ENCODE data around the gene AHNAK2. TPM values are rescaled to one million over a fixed set of nuclear protein-coding genes. Genes with fewer than 3 reads are reported as not detected.

The AHNAK2 gene
- 10.6 and 10.9 TPM in 2 replicates for total RNA-seq

GRCh38 chr14:104977681-104978653 lies at the start of gene AHNAK2:
TSS of gene AHNAK2 (minus strand) at chr14:104978374. CDS start at chr14:104978237, 137 bp downstream.

GRCh38 chr14:105020815-105021655 lies 42.9 kb upstream of the AHNAK2 start, which contains the start of gene CDCA4:
TSS of gene CDCA4 (minus strand) at chr14:105021083. CDS start at chr14:105011929, 9,154 bp downstream.

GRCh38 chr14:104985675-104986486 lies 7.7 kb upstream of the AHNAK2 start, which contains the start of gene CLBA1:
TSS of gene CLBA1 (plus strand) at chr14:104985788. CDS start at chr14:104986432, 644 bp downstream.

DNA sequence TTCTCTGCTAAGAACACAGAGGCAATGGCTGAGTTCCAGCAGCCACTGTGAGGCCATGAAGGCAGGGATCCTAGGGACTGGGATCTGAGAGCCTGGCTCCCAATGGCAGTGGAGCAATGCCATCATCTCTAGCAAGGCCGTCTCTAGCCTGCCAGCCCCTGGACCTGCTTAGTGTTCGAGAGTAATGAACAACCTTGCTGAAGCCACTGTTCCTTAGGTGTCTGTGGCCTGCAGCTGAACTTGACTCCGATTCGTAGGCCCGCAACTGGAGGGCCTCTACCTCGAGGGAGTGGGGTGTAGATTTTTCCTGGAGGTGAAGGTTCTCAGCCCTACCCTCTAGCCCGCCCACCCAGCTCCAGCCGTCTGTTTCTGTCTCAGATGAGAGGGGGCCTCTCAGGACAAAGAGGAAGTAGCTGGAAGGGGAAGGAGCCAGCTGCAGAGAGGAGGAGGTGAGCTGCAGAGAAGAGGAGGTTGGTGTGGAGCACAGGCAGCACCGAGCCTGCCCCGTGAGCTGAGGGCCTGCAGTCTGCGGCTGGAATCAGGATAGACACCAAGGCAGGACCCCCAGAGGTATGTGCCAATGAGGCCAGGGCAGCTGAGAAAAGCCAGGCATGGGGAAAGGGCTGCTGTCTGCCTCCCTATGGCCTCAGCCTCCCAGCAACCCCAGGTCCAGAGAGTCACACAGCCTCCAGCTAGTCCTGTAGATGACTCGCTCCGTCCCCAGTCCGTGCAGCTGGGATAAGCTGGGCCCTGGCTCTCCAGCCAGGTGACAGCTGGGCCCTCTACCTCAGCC lies 53.6 kb downstream of the AHNAK2 start, which contains the start of gene PLD4:
Gene PLD4, plus strand, starts transcription at position 459 of the 793 bp plus-strand sequence. CDS start 2,262 bp downstream, outside the sequence.

Other genes with a start within 250 kb of the AHNAK2 start
- 262 and 277 TPM in 2 replicates for gene SIVA1, start 225.2 kb downstream of the AHNAK2 start, total RNA-seq
- gene AKT1, start 182.6 kb downstream of the AHNAK2 start, total RNA-seq: 154 and 157 TPM in 2 replicates
- gene ZBTB42, start 177.3 kb downstream of the AHNAK2 start, total RNA-seq: 2.5 and 3.6 TPM in 2 replicates
- gene CEP170B, start 113.1 kb downstream of the AHNAK2 start, total RNA-seq: 11.6 and 11.9 TPM in 2 replicates
- not detected in 2 replicates for gene PLD4, start 53.5 kb downstream of the AHNAK2 start, total RNA-seq
- 4.5 and 6.4 TPM in 2 replicates for gene CLBA1, start 7.4 kb upstream of the AHNAK2 start, total RNA-seq
- 38.5 and 38.7 TPM in 2 replicates for gene CDCA4, start 42.7 kb upstream of the AHNAK2 start, total RNA-seq
- not detected in 2 replicates for gene GPR132, start 87.1 kb upstream of the AHNAK2 start, total RNA-seq
- 0.30 and 0.50 TPM in 2 replicates for gene JAG2, start 190.4 kb upstream of the AHNAK2 start, total RNA-seq
- 6.1 and 6.7 TPM in 2 replicates for gene NUDT14, start 202.9 kb upstream of the AHNAK2 start, total RNA-seq